ENCODE results near the gene SPOCK1. TPM values are rescaled to one million over a fixed set of nuclear protein-coding genes. Genes with fewer than 3 reads are reported as not detected.
"Not testable (repeated sequence)": the region's sequence is repeated elsewhere in the genome, so short reads cannot be mapped to it uniquely, and the experiment has no call there.

The SPOCK1 gene
- total and polyA plus RNA-seq, 9 of the 15 experiments (the other 6 are each of a cell fraction or from before 2014, with no cell fraction given) = 0.01 to 0.35 (median 0.04) TPM; not detected in 6

DNA sequence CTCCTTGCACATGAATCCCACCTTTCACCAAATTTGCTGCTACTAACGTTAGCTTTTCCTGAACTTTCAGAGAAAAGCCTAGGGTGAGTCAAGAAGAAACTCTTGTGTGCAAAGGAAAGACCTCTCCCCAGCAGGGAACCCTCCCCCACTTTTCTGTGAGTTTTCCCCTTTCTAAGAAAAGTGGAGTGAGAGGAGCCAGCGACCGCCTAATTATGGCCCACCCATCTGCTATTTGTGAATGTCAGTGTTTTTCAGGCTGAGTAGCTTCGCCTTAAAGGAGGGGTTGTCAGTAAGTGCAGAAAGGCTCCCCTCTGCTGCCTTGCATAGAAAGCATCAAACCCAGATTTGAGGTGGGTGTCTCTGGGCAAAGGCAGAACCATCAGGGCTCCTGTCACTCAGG lies 46.8 kb upstream of the SPOCK1 start:
- no TSS peak for BruUV-seq (replicated peaks)
- Histone ChIP-seq H3K4me1 (replicated peaks in 1 of 2; ENCODE audit: control insufficient read depth in 2 of 2, insufficient read depth in 2 of 2, low read length in 2 of 2) (no peaks in the 10 kb centered on the region), H2AFZ (ENCODE audit: low read depth, low read length) (no peak overlapping the region), H3K4me3 (no peak overlapping the region), H4K20me1 (replicated peaks; ENCODE audit: control insufficient read depth, insufficient read depth, low read length) (no peaks in the 10 kb centered on the region), H3K9ac (ENCODE audit: insufficient read depth in 1 of 2, low read depth in 2 of 2, low read length in 2 of 2) (no peak overlapping the region), H3K36me3 (ENCODE audit: control insufficient read depth, insufficient read depth, low read length) (no peaks in the 10 kb centered on the region), H3K79me2 (ENCODE audit: control insufficient read depth, insufficient read depth, low read length) (no peaks in the 10 kb centered on the region), H3K27ac (ENCODE audit: extremely low read depth, low read depth, low read length) (no peak overlapping the region), H3K9me3 (replicated peaks; ENCODE audit: control insufficient read depth, insufficient read depth, low read depth, low read length) (no peaks in the 10 kb centered on the region), H3K27me3 (ENCODE audit: control insufficient read depth in 2 of 2, insufficient read depth in 2 of 2, low read length in 2 of 2) (no peaks in the 10 kb centered on the region), H3K9me1 (ENCODE audit: control insufficient read depth, insufficient read depth, low read length) (no peaks in the 10 kb centered on the region), H3K4me2 (ENCODE audit: insufficient read depth, low read length) (no peak overlapping the region)
- WGBS (ENCODE audit: insufficient coverage, low coverage, missing lambda C conversion rate) = 0% methylated on average over 4 of the region's 4 CpGs
- TF ChIP-seq BHLHE40 (IDR thresholded peaks at IDR 0.05; ENCODE audit: low read length) = no peak
- no peak for TF ChIP-seq KDM1A (IDR thresholded peaks at IDR 0.05)
- no peak for TF ChIP-seq FOXJ3 (CRISPR knock-in tag; IDR thresholded peaks at IDR 0.05)
- no peak for TF ChIP-seq NRF1 (conservative IDR thresholded peaks at IDR 0.05 in 1 of 2, IDR thresholded peaks at IDR 0.05 in 1 of 2)
- no peak for TF ChIP-seq SMAD3 (CRISPR knock-in tag; conservative IDR thresholded peaks at IDR 0.05)
- TF ChIP-seq, protein P1, sequence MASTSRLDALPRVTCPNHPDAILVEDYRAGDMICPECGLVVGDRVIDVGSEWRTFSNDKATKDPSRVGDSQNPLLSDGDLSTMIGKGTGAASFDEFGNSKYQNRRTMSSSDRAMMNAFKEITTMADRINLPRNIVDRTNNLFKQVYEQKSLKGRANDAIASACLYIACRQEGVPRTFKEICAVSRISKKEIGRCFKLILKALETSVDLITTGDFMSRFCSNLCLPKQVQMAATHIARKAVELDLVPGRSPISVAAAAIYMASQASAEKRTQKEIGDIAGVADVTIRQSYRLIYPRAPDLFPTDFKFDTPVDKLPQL (IDR thresholded peaks at IDR 0.05; ENCODE audit: extremely low read depth, insufficient read length) = no peak
- TF ChIP-seq SMAD2 (IDR thresholded peaks at IDR 0.05; ENCODE audit: low read depth, low read length) = no peak
- CTCF ChIA-PET (ENCODE audit: low intra/inter-chr PET ratio) = no interaction called here
- ATAC-seq (no peak), FAIRE-seq (no peak), DNase-seq (ENCODE audit: extremely low read depth in 1 of 4, low spot score in 3 of 4) (no peak)
- POLR2A ChIA-PET = interaction anchor here (1.0 kb wide), 1 partner anchor 29 kb away, joined by 4 read pairs; no protein-coding TSS in a partner anchor
- in situ Hi-C loops (cut with MboI) = no loop called here
- intact Hi-C loops (cut with micrococcal nuclease) = no loop called here

DNA sequence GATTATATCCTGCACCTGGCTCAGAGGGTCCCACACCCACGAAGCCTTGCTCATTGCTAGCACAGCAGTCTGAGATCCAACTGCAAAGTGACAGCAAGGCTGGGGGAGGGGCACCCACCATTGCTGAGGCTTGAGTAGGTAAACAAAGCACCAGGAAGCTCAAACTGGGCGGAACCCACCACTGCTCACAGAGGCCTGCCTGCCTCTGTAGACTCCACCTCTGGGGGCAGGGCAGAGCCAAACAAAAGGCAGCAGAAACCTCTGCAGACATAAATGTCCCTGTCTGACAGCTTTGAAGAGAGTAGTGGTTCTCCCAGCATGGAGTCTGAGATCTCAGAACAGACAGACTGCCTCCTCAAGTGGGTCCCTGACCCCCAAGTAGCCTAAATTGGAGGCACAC lies 36.3 kb upstream of the SPOCK1 start:
- CTCF ChIA-PET (ENCODE audit: low intra/inter-chr PET ratio) = not testable (repeated sequence)
- 5% methylated on average over 2 of the region's 2 CpGs for WGBS (ENCODE audit: insufficient coverage, low coverage, missing lambda C conversion rate)

More for the DNA sequence above, 36.3 kb upstream of the SPOCK1 start:
- H3K4me1 ChIP-seq (replicated peaks in 1 of 2; ENCODE audit: control insufficient read depth in 2 of 2, insufficient read depth in 2 of 2, low read length in 2 of 2); H3K79me2 ChIP-seq (ENCODE audit: control insufficient read depth, insufficient read depth, low read length); H4K20me1 ChIP-seq (replicated peaks; ENCODE audit: control insufficient read depth, insufficient read depth, low read length); FAIRE-seq; H3K4me3 ChIP-seq; DNase-seq (ENCODE audit: extremely low read depth in 1 of 4, low spot score in 3 of 4); H3K9me3 ChIP-seq (replicated peaks; ENCODE audit: control insufficient read depth, insufficient read depth, low read depth, low read length); H3K9ac ChIP-seq (ENCODE audit: insufficient read depth in 1 of 2, low read depth in 2 of 2, low read length in 2 of 2); ATAC-seq; H3K36me3 ChIP-seq (ENCODE audit: control insufficient read depth, insufficient read depth, low read length); BruUV-seq (replicated peaks); H2AFZ ChIP-seq (ENCODE audit: low read depth, low read length); H3K27me3 ChIP-seq (ENCODE audit: control insufficient read depth in 2 of 2, insufficient read depth in 2 of 2, low read length in 2 of 2); H3K4me2 ChIP-seq (ENCODE audit: insufficient read depth, low read length); intact Hi-C loops (cut with micrococcal nuclease); in situ Hi-C loops (cut with MboI); H3K27ac ChIP-seq (ENCODE audit: extremely low read depth, low read depth, low read length); H3K9me1 ChIP-seq (ENCODE audit: control insufficient read depth, insufficient read depth, low read length): not testable (repeated sequence)
- POLR2A ChIA-PET = interaction anchor here (0.8 kb wide), 1 partner anchor 215 kb away, joined by 3 read pairs; no protein-coding TSS in a partner anchor
